Esophagus muscularis mucosa (tissue), 4 donors: ENCODE results near the gene SLC35B2. TPM values are rescaled to one million over a fixed set of nuclear protein-coding genes. Genes with fewer than 3 reads are reported as not detected.

Experiments used
- DNase-seq: peaks from one replicate; pipeline ENCODE4 v3.0.0-alpha.2; 2017; ENCODE audit errors: extremely low spot score
- H3K27ac ChIP-seq, 4 donors: fragments of 200-600 bp; sonication (generic); replicated peaks in 1 of 4; 1 replicate in 3 of 4; 2 replicates in 1 of 4; pipeline ENCODE4 v1.5.1; 2016 to 2019; ENCODE audit warnings: mild to moderate bottlenecking in 1 of 4
- H3K27me3 ChIP-seq, 4 donors: fragments of 200-600 bp; sonication (generic); one replicate each; pipeline versions ENCODE4 v1.5.1 to v1.6.0; 2016 to 2019
- H3K36me3 ChIP-seq, 4 donors: fragments of 200-600 bp; sonication (generic); one replicate each; pipeline ENCODE4 v1.5.1; 2016 to 2019
- H3K4me1 ChIP-seq, 4 donors: fragments of 200-600 bp; sonication (generic); one replicate each; pipeline ENCODE4 v1.5.1; 2016 to 2019
- H3K4me3 ChIP-seq, 4 donors: fragments of 200-600 bp; sonication (generic); 1 replicate in 2 of 4; 2 replicates in 2 of 4; pipeline ENCODE4 v1.5.1; 2016 to 2019; ENCODE audit warnings: mild to moderate bottlenecking in 4 of 4, moderate library complexity in 1 of 4
- H3K9me3 ChIP-seq, 4 donors: fragments of 200-600 bp; sonication (generic); 1 replicate in 3 of 4; 2 replicates in 1 of 4; pipeline ENCODE4 v1.5.1; 2016 to 2019
- EP300 ChIP-seq: sonication (generic); formaldehyde crosslinking; IDR thresholded peaks from one replicate; pipeline ENCODE4 v1.6.1; 2017; ENCODE audit warnings: antibody characterized with exemption
- POLR2A ChIP-seq: fragments of 450-650 bp; IDR thresholded peaks from one replicate; pipeline ENCODE4 v1.6.1; 2017; ENCODE audit warnings: antibody characterized with exemption, moderate library complexity, mild to moderate bottlenecking, low read depth
- POLR2AphosphoS5 ChIP-seq, 2 donors: sonication (generic); formaldehyde crosslinking; IDR thresholded peaks; one replicate each; pipeline ENCODE4 v1.6.1; 2017; ENCODE audit warnings: antibody characterized with exemption in 2 of 2
- WGBS: methylation state at CpG from one replicate; pipeline ENCODE4 v1.1.5; 2018; 5-methylcytosine and 5-hydroxymethylcytosine counted together
- intact Hi-C: fragments of 100-400 bp; cut with DNase I; formaldehyde crosslinking; loops from one replicate; pipeline ENCODE4 v1.15.1; 2023
- total RNA-seq, 4 donors: library from RNA; depleted of rRNA; stranded (reverse); fragments of >200 nt; gene quantifications; one replicate each; pipeline versions ENCODE4 v1.1.0 to v1.2.1, GENCODE V29; 2016
- TF ChIP-seq, protein P1 (sequence below), 3 experiments: fragments of 200-600 bp in 2 of 3; fragments of 450-650 bp in 1 of 3; sonication (generic) in 2 of 3; IDR thresholded peaks; one replicate each; pipeline ENCODE4 v1.5.1; 2017 to 2019; ENCODE audit warnings: antibody characterized with exemption in 3 of 3, mild to moderate bottlenecking in 2 of 3, moderate library complexity in 1 of 3

SLC35B2 gene
- total RNA-seq, 4 donors from 2014 or later, result 22.8 to 37.9 (median 32.6) TPM

DNA sequence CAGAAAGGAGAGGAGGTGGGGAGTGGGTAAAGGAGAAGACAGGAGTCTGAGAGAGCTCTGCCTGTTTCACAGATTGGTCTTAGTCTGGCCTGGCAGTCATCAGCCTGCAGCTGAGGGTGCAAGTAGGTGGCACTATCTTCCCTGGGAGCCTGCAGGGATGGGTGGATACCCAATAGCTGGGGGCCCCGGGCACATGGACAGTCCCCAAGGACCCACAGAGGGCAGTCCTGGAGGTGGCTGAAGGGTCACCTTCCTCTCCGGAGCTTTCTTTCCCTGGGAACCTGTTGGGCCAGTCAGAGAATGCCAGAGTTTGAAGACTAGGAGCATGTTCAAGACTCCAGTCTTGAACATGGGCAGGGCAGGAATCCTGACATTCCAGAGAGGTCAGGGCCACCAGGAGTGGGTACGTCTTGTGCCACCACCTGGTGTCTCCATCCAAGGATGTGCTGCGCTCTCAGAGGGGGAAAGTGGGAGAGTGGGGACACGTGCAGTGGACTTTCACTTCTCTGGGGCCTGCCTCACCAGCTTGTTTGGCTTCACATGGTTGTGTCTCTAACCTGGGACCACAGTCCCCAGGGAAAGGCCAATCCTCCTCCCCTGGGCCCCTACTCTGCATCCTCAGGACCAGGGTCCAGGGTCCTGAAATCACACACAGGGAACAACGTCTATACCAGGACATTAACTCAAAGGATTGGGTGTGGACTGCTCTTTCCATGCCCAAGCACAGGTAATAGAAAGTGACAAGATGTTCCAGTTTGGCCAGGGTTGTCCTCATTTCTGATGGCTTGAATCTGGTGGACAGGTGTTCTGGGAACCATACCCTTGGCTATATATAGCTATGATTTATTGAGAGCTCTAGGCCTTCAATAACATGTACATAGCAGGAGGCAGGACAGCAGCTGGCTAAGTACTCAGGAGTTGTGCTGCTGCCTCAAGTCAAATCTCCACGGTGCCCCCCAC, 37.8 kb upstream of the SLC35B2 start:
- intact Hi-C loops, result no loop called here
- Histone ChIP-seq H3K27ac (no peak overlapping the region), H3K4me3 (no peak overlapping the region), H3K27me3 (peaks cover 0 to 83% (median 35%) of the 10 kb centered on the region in 4 donors), H3K36me3 (peaks cover 0 to 3% (median under 1%) of the 10 kb centered on the region in 4 donors), H3K9me3 (no peaks in the 10 kb centered on the region), H3K4me1 (peaks cover 14 to 20% (median 17%) of the 10 kb centered on the region in 4 donors)
- TF ChIP-seq, protein P1, sequence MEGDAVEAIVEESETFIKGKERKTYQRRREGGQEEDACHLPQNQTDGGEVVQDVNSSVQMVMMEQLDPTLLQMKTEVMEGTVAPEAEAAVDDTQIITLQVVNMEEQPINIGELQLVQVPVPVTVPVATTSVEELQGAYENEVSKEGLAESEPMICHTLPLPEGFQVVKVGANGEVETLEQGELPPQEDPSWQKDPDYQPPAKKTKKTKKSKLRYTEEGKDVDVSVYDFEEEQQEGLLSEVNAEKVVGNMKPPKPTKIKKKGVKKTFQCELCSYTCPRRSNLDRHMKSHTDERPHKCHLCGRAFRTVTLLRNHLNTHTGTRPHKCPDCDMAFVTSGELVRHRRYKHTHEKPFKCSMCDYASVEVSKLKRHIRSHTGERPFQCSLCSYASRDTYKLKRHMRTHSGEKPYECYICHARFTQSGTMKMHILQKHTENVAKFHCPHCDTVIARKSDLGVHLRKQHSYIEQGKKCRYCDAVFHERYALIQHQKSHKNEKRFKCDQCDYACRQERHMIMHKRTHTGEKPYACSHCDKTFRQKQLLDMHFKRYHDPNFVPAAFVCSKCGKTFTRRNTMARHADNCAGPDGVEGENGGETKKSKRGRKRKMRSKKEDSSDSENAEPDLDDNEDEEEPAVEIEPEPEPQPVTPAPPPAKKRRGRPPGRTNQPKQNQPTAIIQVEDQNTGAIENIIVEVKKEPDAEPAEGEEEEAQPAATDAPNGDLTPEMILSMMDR (IDR thresholded peaks at IDR 0.05), result no peak
- TF ChIP-seq EP300, result no peak
- WGBS, result 82% methylated on average over 7 of the region's 7 CpGs
- DNase-seq, result no peak

DNA sequence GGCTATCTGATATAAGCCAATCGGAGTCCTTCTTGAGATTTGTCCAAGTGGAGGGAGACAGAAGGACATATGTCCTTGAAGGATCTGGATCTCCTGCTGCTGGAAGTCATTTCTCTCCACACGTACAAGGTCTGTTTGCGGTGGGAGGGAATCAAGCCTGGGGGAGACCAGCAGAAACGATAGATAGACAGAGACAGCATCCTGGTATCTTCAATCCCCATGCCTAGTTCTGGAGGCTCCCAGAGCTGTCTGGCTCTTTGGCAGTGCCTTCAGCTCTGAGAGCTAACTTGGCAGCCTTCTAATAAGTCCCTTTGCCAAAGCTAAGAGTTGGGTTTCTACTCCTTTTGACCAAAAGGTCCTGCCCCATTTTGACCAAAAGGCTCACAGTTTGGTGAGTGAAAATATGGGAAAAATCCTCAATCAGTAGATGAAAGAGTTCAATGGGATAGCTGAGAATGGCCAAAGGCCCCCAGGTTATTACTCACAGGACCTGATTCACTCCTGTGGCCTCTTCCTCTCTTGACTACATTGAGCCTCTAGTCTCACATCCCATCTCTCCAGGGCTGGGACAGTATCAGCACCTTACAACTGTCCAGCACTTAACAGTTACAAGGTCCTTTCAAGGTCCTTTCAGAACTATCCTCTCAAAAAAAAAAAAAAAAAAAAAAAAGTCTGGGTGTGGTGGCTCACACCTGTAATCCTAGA, 35.5 kb upstream of the SLC35B2 start:
- Histone ChIP-seq H3K4me1 (peaks cover 11 to 14% (median 13%) of the 10 kb centered on the region in 4 donors), H3K27me3 (peaks cover 0 to 98% (median 40%) of the 10 kb centered on the region in 4 donors), H3K4me3 (no peak overlapping the region), H3K36me3 (no peaks in the 10 kb centered on the region), H3K9me3 (no peaks in the 10 kb centered on the region), H3K27ac (no peak overlapping the region)
- TF ChIP-seq, protein P1 (IDR thresholded peaks at IDR 0.05), result no peak
- TF ChIP-seq POLR2AphosphoS5 (IDR thresholded peaks at IDR 0.05) (no peak), POLR2A (no peak), EP300 (no peak)
- no peak for DNase-seq
- intact Hi-C loops, result no loop called here
- WGBS, result 80% methylated on average over 4 of the region's 4 CpGs

DNA sequence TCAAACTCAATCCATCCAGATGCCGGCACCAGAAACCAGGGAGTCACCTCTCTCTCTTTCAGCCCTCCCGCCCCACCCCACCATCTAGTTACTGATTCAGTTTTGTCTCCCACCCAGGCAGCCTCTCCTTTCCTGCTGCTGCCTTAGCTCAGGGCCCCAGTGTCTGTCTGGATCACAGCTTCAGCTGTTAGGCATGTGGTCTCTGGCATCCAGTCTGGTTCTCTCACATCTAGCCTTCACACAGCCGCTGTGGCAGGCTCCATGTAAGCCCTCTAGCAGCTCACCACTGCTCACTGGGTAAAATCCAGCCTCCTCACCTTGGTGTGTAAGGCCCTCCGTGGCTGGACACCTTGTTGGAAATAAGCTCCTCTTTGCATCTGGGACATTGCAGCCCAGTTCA, 34.5 kb upstream of the SLC35B2 start:
- Histone ChIP-seq H3K36me3 (no peaks in the 10 kb centered on the region), H3K4me1 (peaks cover 2 to 4% (median 3%) of the 10 kb centered on the region in 4 donors), H3K9me3 (no peaks in the 10 kb centered on the region), H3K27ac (no peak overlapping the region), H3K4me3 (no peak overlapping the region), H3K27me3 (peaks cover 0 to 98% (median 32%) of the 10 kb centered on the region in 4 donors)
- no peak for DNase-seq
- intact Hi-C loops, result no loop called here
- 76% methylated on average over 4 of the region's 4 CpGs for WGBS
- TF ChIP-seq, protein P1 (IDR thresholded peaks at IDR 0.05), result no peak
- no peak for TF ChIP-seq POLR2AphosphoS5 (IDR thresholded peaks at IDR 0.05)
- TF ChIP-seq POLR2A, result no peak
- no peak for TF ChIP-seq EP300

DNA sequence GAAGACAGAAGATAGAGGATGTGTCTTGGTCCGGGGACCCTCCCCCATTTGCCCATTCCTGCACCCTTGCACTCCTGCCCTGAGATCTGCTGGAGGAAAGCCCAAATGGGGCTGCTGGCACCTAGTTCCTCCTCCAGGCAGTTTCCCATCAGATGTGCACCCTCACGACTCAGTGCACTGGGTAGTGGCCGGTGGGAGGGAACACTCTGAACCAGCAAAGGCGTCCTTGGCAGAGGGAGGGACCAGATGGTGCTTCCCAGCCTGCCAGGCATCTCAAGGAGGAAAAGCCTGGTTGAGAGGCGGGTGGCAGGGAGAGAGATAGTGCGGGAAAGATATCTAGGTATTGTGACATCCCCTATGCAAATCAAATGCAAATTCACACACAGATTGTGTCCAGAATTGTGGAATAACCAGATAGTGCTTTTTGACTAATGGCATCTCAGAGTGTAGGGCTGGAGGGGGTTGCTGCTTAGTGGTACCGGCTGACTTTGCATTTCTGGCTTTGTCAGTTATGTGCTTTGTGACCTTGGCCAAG, 32.5 kb upstream of the SLC35B2 start:
- H3K27me3 ChIP-seq, result peaks cover 0 to 98% (median 15%) of the 10 kb centered on the region in 4 donors

DNA sequence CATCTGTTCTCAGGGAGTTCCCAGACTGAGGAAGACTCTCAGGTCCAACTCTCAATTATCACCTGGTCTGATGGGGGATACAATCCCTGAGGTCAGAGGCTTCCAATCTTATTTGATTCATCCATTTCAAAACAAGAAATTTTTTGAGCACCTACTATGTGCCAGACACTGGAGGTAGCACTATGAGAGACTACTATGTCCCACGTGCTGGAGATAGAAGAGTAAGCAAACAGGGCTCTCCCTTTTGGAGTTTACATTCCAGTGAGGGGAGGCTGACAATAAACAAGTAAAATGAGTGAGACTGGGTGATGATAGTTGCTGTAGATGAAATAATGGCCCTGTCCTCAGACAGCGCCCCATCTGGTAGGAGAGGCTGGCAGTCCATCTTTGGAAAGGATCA, 29.4 kb upstream of the SLC35B2 start:
- Histone ChIP-seq H3K4me3 (no peak overlapping the region), H3K27me3 (peaks cover 0 to 86% (median 8%) of the 10 kb centered on the region in 4 donors), H3K9me3 (no peaks in the 10 kb centered on the region), H3K36me3 (no peaks in the 10 kb centered on the region), H3K27ac (no peak overlapping the region), H3K4me1 (no peaks in the 10 kb centered on the region)
- intact Hi-C loops, result no loop called here
- TF ChIP-seq POLR2A, result no peak
- TF ChIP-seq, protein P1 (IDR thresholded peaks at IDR 0.05), result no peak
- no peak for TF ChIP-seq POLR2AphosphoS5 (IDR thresholded peaks at IDR 0.05)
- TF ChIP-seq EP300, result no peak
- 37% methylated on average over 2 of the region's 2 CpGs for WGBS
- DNase-seq, result no peak

More for the DNA sequence above, 32.5 kb upstream of the SLC35B2 start:
- Histone ChIP-seq H3K4me1 (no peaks in the 10 kb centered on the region), H3K27ac (no peak overlapping the region), H3K4me3 (no peak overlapping the region), H3K36me3 (no peaks in the 10 kb centered on the region), H3K9me3 (no peaks in the 10 kb centered on the region)
- intact Hi-C loops, result no loop called here
- no peak for DNase-seq
- WGBS, result 58% methylated on average over 7 of the region's 7 CpGs
- TF ChIP-seq POLR2A, result no peak
